Measurements from ENCODE around the gene MGMT.

DNA sequence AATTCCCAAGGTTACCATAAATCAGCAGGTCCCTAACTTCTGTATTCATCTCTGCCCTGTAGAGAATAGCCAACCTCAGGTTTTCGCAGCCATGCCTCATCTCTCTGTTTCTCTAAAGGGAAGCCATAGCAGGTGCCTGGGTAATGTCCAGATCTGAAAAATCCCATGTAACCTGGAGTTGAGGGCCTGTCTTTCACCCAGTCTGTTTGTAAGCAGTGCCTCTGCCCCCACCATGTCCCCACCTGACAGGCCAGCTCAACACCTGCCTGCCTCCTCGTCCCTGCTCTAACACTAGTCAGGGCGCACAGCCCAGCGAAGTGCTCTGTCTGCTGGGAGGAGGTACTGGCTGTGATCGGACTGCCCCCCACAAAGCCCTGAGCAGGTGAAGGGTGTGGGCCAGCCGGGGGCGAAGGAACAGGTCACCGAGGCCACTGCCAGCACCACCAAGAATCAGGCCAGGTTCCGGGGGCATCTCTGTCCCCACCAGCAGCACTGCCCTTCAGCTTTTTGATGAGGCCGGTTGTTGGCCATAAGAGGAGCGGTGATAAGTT lies 210.4 kb downstream of the MGMT start:
- no peak for TF ChIP-seq EZH2 (IDR thresholded peaks at IDR 0.05; ENCODE audit: borderline replicate concordance, low read length)
- TF ChIP-seq, protein P1, sequence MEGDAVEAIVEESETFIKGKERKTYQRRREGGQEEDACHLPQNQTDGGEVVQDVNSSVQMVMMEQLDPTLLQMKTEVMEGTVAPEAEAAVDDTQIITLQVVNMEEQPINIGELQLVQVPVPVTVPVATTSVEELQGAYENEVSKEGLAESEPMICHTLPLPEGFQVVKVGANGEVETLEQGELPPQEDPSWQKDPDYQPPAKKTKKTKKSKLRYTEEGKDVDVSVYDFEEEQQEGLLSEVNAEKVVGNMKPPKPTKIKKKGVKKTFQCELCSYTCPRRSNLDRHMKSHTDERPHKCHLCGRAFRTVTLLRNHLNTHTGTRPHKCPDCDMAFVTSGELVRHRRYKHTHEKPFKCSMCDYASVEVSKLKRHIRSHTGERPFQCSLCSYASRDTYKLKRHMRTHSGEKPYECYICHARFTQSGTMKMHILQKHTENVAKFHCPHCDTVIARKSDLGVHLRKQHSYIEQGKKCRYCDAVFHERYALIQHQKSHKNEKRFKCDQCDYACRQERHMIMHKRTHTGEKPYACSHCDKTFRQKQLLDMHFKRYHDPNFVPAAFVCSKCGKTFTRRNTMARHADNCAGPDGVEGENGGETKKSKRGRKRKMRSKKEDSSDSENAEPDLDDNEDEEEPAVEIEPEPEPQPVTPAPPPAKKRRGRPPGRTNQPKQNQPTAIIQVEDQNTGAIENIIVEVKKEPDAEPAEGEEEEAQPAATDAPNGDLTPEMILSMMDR (conservative IDR thresholded peaks at IDR 0.05 in 1 of 2, IDR thresholded peaks at IDR 0.05 in 1 of 2; ENCODE audit: extremely low read depth in 1 of 2, insufficient read depth in 1 of 2, low read depth in 1 of 2, low read length in 2 of 2), result no peak
